Measurements from ENCODE around the gene PCLO. TPM values are rescaled to one million over a fixed set of nuclear protein-coding genes. Genes with fewer than 3 reads are reported as not detected.
"Not testable (repeated sequence)": the region's sequence is repeated elsewhere in the genome, so short reads cannot be mapped to it uniquely, and the experiment has no call there.

The PCLO gene
- total RNA-seq, 1 experiment from 2014 or later, result 3.0 TPM

DNA sequence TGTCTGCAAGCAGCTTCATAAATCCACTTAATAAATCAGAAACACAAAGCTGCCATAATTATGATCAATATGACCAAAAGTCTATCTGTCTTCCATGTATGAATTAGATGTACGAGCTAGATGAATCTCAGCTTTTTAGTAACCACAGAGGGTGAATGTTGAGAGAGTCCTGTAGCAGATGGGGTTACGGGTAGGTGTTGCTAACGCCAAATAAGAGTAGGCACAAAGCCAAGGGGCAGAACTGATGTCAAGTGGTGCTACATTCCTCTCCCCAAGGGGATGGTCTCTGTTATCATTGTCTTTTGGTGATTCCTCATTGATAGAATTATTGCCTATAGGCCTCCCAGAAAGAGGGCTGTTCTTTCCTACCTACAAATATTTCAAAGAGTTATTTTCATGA, 257.8 kb downstream of the PCLO start:
- CTCF ChIA-PET, result no interaction called here
- no peak for DNase-seq (ENCODE audit: low spot score)
- H3K36me3 Mint-ChIP-seq, result no peaks in the 10 kb centered on the region
- no peak for ATAC-seq
- H3K4me3 Mint-ChIP-seq, result no peak overlapping the region
- TF ChIP-seq ATF1 (CRISPR knock-in tag; IDR thresholded peaks at IDR 0.05) (no peak), JUN (CRISPR knock-in tag; IDR thresholded peaks at IDR 0.05) (no peak)
- TF ChIP-seq, protein P1, sequence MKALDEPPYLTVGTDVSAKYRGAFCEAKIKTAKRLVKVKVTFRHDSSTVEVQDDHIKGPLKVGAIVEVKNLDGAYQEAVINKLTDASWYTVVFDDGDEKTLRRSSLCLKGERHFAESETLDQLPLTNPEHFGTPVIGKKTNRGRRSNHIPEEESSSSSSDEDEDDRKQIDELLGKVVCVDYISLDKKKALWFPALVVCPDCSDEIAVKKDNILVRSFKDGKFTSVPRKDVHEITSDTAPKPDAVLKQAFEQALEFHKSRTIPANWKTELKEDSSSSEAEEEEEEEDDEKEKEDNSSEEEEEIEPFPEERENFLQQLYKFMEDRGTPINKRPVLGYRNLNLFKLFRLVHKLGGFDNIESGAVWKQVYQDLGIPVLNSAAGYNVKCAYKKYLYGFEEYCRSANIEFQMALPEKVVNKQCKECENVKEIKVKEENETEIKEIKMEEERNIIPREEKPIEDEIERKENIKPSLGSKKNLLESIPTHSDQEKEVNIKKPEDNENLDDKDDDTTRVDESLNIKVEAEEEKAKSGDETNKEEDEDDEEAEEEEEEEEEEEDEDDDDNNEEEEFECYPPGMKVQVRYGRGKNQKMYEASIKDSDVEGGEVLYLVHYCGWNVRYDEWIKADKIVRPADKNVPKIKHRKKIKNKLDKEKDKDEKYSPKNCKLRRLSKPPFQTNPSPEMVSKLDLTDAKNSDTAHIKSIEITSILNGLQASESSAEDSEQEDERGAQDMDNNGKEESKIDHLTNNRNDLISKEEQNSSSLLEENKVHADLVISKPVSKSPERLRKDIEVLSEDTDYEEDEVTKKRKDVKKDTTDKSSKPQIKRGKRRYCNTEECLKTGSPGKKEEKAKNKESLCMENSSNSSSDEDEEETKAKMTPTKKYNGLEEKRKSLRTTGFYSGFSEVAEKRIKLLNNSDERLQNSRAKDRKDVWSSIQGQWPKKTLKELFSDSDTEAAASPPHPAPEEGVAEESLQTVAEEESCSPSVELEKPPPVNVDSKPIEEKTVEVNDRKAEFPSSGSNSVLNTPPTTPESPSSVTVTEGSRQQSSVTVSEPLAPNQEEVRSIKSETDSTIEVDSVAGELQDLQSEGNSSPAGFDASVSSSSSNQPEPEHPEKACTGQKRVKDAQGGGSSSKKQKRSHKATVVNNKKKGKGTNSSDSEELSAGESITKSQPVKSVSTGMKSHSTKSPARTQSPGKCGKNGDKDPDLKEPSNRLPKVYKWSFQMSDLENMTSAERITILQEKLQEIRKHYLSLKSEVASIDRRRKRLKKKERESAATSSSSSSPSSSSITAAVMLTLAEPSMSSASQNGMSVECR (CRISPR knock-in tag; IDR thresholded peaks at IDR 0.05; ENCODE audit: borderline replicate concordance), result no peak
- no peaks in the 10 kb centered on the region for H3K27me3 Mint-ChIP-seq (ENCODE audit: low read depth)
- no peaks in the 10 kb centered on the region for H3K9me3 Mint-ChIP-seq
- no peak overlapping the region for H3K27ac Mint-ChIP-seq
- no peaks in the 10 kb centered on the region for H3K4me1 Mint-ChIP-seq
- POLR2A ChIA-PET, result no interaction called here

DNA sequence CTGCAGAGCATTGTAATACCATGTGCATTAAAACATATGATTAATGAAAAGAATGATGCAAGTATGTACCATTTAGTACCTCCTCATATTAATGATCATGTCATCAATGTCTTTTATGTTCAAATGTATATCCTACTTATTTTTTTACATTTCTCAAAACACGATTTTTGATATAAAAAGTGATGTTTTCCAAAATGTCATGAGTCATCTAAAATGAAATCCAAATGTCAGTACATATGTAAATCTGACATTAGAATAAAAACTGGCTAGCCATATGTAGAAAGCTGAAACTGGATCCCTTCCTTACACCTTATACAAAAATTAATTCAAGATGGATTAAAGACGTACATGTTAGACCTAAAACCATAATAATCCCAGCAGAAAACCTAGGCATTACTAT, 261.6 kb downstream of the PCLO start:
- H3K27ac Mint-ChIP-seq; CTCF ChIA-PET; H3K36me3 Mint-ChIP-seq; H3K4me3 Mint-ChIP-seq; ATAC-seq; H3K4me1 Mint-ChIP-seq; H3K9me3 Mint-ChIP-seq; H3K27me3 Mint-ChIP-seq (ENCODE audit: low read depth); POLR2A ChIA-PET; DNase-seq (ENCODE audit: low spot score): not testable (repeated sequence)

DNA sequence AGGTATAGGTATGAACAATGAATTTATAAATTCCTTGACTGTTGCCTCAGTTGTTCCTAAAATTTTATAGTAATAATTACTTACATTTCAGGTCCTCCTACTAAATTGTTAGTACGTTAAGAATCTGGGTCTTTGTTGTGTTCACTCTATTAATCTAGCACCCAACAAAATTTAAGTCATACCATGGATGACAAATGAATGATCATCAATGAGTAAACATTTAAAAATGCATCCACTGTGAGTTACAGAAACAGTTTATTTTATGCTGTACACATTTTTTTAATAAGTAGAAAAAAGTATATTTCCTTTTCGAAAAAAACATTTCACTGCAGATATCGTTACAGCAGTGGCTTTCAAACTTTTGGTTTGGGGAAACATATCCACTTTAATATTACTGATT, 265.2 kb downstream of the PCLO start:
- POLR2A ChIA-PET, result no interaction called here
- H3K4me1 Mint-ChIP-seq, result peaks cover 3% of the 10 kb centered on the region; the same call in 1 of the 2 replicates
- no peaks in the 10 kb centered on the region for H3K9me3 Mint-ChIP-seq
- CTCF ChIA-PET, result no interaction called here
- ATAC-seq (no peak), DNase-seq (ENCODE audit: low spot score) (no peak)
- H3K27ac Mint-ChIP-seq, result no peak overlapping the region
- H3K27me3 Mint-ChIP-seq (ENCODE audit: low read depth), result no peaks in the 10 kb centered on the region
- H3K36me3 Mint-ChIP-seq, result no peaks in the 10 kb centered on the region
- no peak overlapping the region for H3K4me3 Mint-ChIP-seq
- no peak for TF ChIP-seq JUN (CRISPR knock-in tag; IDR thresholded peaks at IDR 0.05)
- TF ChIP-seq, protein P2, sequence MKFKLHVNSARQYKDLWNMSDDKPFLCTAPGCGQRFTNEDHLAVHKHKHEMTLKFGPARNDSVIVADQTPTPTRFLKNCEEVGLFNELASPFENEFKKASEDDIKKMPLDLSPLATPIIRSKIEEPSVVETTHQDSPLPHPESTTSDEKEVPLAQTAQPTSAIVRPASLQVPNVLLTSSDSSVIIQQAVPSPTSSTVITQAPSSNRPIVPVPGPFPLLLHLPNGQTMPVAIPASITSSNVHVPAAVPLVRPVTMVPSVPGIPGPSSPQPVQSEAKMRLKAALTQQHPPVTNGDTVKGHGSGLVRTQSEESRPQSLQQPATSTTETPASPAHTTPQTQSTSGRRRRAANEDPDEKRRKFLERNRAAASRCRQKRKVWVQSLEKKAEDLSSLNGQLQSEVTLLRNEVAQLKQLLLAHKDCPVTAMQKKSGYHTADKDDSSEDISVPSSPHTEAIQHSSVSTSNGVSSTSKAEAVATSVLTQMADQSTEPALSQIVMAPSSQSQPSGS (CRISPR knock-in tag; IDR thresholded peaks at IDR 0.05; ENCODE audit: borderline replicate concordance, low read depth), result no peak
- TF ChIP-seq NFE2L1 (CRISPR knock-in tag; IDR thresholded peaks at IDR 0.05), result no peak
- TF ChIP-seq ETV6 (CRISPR knock-in tag; IDR thresholded peaks at IDR 0.05), result no peak
- TF ChIP-seq, protein P3, sequence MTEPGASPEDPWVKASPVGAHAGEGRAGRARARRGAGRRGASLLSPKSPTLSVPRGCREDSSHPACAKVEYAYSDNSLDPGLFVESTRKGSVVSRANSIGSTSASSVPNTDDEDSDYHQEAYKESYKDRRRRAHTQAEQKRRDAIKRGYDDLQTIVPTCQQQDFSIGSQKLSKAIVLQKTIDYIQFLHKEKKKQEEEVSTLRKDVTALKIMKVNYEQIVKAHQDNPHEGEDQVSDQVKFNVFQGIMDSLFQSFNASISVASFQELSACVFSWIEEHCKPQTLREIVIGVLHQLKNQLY (CRISPR knock-in tag; IDR thresholded peaks at IDR 0.05), result no peak
- TF ChIP-seq RORB (CRISPR knock-in tag; IDR thresholded peaks at IDR 0.05), result no peak
- TF ChIP-seq, protein P4, sequence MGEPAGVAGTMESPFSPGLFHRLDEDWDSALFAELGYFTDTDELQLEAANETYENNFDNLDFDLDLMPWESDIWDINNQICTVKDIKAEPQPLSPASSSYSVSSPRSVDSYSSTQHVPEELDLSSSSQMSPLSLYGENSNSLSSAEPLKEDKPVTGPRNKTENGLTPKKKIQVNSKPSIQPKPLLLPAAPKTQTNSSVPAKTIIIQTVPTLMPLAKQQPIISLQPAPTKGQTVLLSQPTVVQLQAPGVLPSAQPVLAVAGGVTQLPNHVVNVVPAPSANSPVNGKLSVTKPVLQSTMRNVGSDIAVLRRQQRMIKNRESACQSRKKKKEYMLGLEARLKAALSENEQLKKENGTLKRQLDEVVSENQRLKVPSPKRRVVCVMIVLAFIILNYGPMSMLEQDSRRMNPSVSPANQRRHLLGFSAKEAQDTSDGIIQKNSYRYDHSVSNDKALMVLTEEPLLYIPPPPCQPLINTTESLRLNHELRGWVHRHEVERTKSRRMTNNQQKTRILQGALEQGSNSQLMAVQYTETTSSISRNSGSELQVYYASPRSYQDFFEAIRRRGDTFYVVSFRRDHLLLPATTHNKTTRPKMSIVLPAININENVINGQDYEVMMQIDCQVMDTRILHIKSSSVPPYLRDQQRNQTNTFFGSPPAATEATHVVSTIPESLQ (CRISPR knock-in tag; IDR thresholded peaks at IDR 0.05), result no peak
- TF ChIP-seq HMGA2 (CRISPR knock-in tag; IDR thresholded peaks at IDR 0.05), result no peak
- TF ChIP-seq, protein P5, sequence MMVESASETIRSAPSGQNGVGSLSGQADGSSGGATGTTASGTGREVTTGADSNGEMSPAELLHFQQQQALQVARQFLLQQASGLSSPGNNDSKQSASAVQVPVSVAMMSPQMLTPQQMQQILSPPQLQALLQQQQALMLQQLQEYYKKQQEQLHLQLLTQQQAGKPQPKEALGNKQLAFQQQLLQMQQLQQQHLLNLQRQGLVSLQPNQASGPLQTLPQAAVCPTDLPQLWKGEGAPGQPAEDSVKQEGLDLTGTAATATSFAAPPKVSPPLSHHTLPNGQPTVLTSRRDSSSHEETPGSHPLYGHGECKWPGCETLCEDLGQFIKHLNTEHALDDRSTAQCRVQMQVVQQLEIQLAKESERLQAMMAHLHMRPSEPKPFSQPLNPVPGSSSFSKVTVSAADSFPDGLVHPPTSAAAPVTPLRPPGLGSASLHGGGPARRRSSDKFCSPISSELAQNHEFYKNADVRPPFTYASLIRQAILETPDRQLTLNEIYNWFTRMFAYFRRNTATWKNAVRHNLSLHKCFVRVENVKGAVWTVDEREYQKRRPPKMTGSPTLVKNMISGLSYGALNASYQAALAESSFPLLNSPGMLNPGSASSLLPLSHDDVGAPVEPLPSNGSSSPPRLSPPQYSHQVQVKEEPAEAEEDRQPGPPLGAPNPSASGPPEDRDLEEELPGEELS (CRISPR knock-in tag; IDR thresholded peaks at IDR 0.05), result no peak
- no peak for TF ChIP-seq ZNF219 (CRISPR knock-in tag; IDR thresholded peaks at IDR 0.05; ENCODE audit: borderline replicate concordance)
- TF ChIP-seq, protein P6, sequence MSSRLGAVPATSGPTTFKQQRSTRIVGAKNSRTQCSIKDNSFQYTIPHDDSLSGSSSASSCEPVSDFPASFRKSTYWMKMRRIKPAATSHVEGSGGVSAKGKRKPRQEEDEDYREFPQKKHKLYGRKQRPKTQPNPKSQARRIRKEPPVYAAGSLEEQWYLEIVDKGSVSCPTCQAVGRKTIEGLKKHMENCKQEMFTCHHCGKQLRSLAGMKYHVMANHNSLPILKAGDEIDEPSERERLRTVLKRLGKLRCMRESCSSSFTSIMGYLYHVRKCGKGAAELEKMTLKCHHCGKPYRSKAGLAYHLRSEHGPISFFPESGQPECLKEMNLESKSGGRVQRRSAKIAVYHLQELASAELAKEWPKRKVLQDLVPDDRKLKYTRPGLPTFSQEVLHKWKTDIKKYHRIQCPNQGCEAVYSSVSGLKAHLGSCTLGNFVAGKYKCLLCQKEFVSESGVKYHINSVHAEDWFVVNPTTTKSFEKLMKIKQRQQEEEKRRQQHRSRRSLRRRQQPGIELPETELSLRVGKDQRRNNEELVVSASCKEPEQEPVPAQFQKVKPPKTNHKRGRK (CRISPR knock-in tag; IDR thresholded peaks at IDR 0.05; ENCODE audit: borderline replicate concordance), result no peak
- TF ChIP-seq RELA (CRISPR knock-in tag; IDR thresholded peaks at IDR 0.05; ENCODE audit: borderline replicate concordance), result no peak
- TF ChIP-seq, protein P7, sequence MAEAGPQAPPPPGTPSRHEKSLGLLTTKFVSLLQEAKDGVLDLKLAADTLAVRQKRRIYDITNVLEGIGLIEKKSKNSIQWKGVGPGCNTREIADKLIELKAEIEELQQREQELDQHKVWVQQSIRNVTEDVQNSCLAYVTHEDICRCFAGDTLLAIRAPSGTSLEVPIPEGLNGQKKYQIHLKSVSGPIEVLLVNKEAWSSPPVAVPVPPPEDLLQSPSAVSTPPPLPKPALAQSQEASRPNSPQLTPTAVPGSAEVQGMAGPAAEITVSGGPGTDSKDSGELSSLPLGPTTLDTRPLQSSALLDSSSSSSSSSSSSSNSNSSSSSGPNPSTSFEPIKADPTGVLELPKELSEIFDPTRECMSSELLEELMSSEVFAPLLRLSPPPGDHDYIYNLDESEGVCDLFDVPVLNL (CRISPR knock-in tag; IDR thresholded peaks at IDR 0.05; ENCODE audit: borderline replicate concordance, low read depth), result no peak
- no peak for TF ChIP-seq ELF4 (CRISPR knock-in tag; IDR thresholded peaks at IDR 0.05; ENCODE audit: low read depth)
- TF ChIP-seq, protein P8, sequence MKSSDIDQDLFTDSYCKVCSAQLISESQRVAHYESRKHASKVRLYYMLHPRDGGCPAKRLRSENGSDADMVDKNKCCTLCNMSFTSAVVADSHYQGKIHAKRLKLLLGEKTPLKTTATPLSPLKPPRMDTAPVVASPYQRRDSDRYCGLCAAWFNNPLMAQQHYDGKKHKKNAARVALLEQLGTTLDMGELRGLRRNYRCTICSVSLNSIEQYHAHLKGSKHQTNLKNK (CRISPR knock-in tag; IDR thresholded peaks at IDR 0.05), result no peak
- TF ChIP-seq ZNF138 (CRISPR knock-in tag; conservative IDR thresholded peaks at IDR 0.05), result no peak
- TF ChIP-seq ZNF671 (CRISPR knock-in tag; IDR thresholded peaks at IDR 0.05), result no peak

Measured in WTC11 (cell line).